A172 (cell line): ENCODE results near the gene PRKAB1. TPM values are rescaled to one million over a fixed set of nuclear protein-coding genes. Genes with fewer than 3 reads are reported as not detected.

Source experiments
- DNase-seq: peaks from one replicate; pipeline ENCODE4 v3.0.0-alpha.2; 2015; ENCODE audit warnings: low spot score
- total RNA-seq: library from RNA; depleted of rRNA; stranded (reverse); fragments of >200 nt; shearing (Covaris generic); gene quantifications from 2 replicates; pipeline ENCODE4 v1.2.3, GENCODE V29; 2014

The PRKAB1 gene
- total RNA-seq, 1 experiment from 2014 or later: 5.4 TPM

DNA sequence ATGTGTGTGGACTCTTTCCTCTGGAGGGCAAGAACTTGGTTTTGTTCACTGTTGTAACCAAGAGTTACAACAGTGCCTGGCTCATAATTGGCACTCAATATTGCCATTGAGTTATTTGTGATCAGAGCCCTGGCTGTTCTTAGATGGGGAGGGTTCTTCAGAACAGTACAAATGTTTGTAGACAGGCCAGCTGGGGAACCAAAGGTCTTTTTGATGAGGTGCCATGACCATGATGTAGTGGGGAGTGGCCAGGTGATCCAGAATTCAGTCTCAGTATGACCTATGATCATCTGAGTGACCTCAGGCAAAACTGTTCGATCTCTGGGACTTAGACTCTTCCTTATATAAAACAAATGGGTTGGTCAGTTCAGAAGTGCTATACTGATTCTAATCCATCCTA, 3.3 kb upstream of the PRKAB1 start:
- no peak for DNase-seq

DNA sequence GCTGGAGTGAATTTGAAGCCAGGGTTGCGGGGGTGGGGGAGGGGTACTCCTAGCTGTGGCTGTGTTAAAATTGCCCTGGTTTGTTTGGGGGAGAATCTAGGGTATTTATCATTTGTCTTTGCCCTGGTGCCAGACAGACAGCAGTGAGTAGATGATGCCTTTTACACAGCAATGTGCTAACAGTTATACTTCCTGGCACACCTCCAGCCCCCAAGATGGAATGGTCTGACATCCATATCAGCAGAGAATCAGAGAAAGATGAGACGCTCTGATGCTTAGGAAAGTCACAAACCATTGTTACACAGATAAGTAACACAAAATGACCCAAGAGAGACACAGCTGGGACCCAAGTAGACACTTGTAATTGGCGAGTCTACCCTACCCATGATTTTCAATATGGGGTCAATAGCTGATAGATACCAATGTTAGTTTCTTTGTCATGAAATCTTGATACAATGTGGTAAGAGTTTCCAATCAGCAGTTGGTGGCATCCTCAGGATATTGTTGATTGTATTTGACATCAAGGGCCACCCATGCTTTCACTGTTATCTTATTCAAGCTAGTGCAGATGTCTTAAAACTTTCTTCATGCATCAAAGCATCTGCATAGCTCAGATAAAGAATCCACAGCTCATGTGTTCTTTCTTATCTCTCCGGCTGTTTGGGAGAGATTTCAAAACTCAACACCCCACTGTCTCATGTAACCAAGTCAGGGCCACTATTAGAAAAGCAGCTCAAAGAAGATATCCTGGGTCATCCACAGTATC, 2.6 kb upstream of the PRKAB1 start:
- DNase-seq: no peak

DNA sequence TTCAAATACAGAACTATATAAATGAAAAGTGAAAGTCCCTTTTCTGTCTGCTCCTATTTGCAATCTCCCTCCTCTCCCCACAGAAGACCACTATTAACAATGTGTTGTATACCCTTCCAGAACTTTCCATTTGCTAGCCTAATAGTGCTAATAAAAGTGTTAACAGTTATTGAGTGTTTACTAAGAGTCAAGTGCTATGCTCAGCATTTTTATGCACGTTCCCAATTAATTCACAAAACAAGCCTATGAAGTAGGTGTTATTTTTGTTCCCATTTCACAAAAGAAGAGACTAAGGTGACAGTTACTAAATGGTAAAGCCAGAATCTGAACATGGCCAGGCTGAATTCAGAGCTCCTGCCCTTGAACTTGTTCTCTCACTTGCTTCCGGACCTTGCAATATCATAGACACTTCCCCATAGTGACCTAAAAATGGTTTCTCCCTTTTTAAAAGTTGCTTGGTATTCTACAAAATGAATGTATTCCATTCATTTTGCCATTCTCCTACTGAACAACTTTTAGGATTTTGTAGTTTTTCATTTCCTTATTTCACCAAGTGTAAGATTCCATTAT, 1.6 kb upstream of the PRKAB1 start:
- DNase-seq: no peak

DNA sequence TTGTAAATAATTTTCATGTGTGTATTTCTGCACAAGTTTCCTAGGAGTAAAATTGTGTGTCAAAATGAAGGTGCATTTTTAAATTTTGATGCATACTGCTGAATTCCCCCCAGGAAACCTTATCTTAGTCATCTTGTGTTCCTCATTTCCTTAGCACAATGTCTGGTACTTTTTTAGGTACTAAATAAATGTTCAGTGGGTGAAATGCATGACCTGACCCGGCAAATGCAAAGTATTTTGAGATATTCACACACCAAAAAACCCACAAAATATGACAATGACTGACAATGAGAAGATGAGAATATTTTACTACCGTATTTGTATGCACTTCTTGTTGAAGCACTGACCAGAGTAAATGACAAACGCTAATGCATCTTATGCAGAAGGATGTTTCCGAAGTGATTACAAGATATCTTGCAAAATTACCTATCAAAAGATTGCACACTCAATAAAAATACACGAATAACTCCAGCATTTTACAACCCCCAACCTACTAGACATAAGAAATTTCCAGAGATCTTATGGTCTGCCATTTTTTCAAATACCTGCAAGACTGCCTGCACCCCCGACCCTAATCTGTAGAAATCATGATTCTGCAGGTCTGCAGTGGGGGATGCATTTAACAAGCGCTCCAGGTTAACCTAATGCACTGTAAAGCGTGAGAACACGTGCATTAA, 895 bp upstream of the PRKAB1 start:
- DNase-seq: no peak

DNA sequence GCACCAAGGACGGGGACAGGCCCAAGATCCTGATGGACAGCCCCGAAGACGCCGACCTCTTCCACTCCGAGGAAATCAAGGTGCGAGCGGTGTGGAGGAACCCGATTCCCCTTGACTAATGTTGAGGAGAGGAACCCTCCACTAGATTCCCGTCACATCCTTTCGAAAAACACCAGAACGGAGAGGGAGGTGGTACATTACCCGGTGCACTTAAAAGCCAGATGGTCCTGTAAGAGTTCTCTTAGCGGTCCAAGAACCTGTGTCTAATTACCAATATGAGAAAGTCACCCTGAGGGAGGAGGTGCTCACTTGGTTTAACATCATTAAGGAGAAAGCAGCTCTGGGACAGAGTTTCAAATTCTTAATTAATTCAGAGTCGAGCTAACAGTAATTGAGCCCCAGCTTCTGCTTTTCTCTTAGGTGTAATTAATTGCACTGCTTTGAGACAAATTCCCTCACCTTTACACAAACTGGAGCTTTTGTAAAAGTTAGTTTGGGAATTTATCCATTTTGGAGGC, 450 bp downstream of the PRKAB1 start:
- DNase-seq: no peak

DNA sequence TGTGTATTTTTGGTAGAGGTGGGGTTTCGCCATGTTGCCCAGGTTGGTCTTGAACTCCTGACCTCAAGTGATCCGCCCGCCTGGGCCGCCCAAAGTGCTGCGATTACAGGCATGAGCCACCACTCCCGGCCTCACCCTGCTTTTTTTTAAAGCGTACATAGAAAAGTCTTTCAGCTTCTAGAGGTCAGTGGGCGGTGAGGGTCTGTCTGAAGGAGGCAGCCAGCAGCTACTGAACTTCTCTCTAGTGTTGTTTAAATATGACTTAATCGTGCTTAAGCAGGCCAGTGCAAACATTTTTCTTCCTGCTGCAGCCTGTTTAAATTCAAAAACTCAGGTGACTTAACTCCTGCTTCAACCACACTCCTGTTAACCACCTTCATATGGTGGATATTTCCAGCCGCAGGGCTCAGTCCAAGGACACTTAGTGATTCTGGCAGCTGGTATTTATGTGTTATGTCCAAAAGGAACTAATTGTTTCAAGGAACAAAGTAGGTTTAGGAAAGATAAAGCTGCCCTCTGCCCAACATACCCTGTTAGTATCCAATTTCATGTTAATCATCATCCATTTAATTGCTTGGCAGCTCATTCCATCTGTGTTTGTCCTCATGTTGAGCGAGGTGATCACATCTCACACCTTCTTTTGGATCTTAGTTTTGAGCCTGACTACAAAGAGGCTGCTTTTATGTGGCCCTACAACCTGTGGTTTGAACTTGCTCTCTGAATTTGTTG, 2.0 kb downstream of the PRKAB1 start:
- no peak for DNase-seq

DNA sequence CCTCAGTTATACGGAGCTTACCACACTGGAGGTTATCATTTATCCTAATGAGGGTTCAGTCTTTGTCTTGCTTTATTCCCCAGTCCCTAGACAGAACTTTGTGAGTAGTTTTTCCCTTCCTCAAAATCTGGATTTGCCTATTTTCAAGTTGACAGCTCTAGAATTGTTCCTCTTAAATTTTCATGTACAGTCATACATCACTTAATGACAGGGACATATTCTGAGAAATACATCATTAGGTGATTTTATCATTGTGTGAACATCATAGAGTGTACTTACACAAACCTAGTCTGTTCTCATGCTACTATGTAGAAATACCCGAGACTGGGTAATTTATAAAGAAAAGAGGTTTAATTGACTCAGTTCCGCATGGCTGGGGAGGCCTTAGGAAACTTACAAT, 3.1 kb downstream of the PRKAB1 start:
- DNase-seq: no peak

DNA sequence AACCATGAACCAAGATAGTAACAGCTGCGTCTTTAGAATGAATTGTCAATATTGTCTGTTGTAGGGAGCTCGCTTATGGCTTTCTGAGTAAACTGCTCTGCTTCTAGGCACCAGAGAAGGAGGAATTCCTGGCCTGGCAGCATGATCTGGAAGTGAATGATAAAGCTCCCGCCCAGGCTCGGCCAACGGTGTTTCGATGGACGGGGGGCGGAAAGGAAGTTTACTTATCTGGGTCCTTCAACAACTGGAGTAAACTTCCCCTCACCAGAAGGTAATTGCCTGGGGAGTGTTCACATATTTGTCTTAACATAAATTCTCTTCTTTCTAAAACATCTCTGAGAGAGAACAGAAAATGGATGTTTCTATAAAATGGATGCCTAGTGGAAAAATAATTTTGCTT, 4.3 kb downstream of the PRKAB1 start:
- DNase-seq: no peak

DNA sequence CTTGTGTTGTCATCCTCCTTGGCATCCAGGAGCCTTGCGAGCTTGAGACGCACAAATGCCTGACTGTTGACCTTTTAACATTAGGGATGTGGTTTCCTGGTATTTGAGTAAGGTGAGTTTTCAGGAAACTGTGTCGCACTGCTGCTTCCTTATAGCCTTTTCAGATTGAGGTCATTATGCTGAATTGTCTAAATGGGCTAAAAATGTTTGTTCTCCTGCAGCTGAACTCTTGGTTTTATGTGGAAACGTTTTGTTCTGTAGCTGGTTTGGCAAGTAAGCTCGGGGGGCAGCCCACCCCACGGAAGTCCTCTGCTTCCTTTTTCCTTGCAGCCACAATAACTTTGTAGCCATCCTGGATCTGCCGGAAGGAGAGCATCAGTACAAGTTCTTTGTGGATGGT, 5.7 kb downstream of the PRKAB1 start:
- no peak for DNase-seq

DNA sequence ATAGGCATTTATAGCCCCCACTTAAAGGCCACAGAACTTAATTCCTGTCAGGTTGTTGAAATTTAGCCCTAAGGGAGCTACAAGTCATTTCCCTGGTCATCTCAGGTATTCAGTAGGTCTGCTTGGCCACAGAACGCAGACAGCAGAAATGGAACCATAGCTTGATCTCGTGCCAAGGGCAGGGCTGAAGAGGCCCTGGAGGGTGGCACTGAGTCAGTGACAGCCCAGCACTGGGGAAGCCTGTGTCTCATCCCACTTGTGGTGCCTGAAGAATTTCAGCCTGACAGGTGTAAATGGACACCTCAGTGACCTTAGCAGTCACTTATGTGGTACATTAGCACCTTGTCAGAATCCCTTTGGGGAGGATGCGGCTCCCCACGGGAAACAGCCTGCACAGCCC, 6.6 kb downstream of the PRKAB1 start:
- DNase-seq: no peak

DNA sequence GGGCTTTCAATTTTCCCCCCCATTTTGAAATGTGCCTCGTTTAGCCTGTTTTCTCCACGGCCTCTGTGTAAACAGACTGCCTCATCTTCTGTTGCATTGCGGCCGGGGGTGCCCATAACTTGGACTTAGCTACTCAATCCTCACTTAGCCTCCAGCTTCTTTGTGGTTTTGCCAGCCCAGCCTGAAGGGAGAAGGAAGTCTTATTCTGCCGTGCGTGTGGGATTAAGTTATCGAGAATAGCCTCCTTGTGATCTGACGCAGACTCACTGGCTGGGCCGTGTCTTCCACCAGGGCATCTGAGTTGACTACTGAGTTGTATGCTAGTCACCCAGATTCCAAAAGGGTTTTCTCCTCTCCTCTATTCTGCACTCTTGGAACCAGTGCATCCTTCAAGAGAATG, 8.1 kb downstream of the PRKAB1 start:
- no peak for DNase-seq

DNA sequence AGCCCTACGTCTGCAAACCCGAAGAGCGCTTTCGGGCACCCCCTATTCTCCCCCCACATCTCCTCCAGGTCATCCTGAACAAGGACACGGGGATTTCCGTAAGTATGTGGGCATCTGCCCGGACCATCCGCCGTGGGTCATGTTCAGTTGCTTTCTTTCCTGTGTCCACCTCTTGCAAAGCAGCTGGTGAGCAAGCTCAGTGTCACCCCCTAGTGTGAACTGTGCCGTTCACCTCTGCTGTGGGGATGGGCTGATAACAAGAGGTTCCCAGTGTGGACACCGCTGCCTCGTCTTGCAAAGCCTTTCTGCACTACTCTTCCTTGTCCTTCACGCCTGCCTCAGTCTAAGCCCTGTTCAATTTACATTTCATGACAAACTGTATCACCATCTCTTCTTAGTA, 8.6 kb downstream of the PRKAB1 start:
- DNase-seq: no peak

DNA sequence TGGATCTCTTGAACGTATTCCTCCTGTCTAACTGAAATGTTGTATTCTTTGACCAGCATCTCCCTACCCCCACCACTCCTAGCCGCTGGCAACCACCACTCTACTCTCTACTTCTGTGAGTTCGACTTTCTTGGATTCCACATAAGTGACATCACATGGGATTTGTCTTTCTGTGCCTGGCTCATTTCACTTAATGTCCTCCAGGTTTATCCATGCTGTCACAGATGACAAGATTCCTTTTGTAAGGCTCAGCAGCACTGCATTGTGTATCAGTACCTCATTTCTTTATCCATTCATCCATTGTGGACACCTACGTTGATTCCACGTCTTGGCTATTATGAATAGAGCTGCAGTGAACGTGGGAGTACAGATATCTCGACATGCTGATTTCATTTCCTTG, 10.5 kb downstream of the PRKAB1 start:
- DNase-seq: no peak

DNA sequence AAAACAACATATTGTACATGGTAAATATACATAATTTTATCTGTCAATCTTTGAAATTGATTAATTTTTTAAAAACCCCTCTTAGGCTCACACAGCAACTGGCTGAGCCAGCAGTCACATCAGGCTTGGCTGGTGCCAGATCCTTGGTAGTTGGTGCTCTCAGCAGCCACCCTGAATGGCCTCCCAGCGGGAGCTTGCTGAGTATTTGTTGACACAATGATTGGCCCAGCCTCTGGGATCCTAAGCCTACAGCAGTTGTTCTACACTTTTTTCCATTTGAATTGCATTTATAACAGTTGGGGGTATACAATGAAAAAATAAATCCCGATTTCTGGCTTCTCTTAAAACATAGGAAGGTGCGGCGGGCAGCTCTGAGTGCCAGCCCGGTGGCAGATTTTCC, 11.1 kb downstream of the PRKAB1 start:
- no peak for DNase-seq

DNA sequence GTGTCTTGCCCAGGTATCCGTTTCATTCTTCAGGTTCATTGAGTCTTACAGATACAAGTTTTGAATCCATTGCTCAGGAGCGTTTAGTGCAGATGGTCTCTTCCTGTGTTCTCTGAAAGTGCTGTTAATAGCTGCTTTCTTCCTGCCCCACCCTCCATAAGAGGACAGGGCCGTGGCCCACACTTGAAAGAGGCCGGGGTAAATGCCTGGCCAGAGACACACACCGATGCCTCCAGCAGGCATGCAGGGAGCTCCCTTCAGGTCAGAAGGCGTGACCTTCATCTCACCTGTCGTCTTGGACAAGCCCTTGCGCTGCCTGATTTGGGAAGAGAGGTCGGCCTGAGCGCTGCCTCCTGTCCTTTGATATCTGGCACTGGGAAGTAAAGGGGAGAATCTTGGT, 11.6 kb downstream of the PRKAB1 start:
- DNase-seq: no peak

DNA sequence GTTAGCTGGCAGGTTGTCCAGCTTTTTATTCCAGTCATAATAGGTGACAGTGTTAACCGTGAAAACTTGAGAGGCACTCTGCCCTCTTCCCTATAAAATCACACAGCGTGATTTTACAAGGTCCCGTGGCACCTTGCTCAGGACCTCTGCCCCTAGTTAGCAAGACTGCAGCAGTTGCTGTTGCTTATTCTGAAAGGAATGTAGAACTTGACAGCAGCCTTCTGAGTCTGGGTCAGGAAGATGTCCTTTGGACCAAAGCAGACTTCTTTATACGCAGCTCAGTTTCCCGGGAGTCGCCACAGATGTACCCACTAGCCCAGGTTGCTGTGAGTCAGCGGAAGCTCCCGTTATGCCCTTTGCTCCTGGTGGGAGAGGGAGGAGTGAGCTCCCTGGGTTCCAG, 13.2 kb downstream of the PRKAB1 start:
- DNase-seq: no peak

DNA sequence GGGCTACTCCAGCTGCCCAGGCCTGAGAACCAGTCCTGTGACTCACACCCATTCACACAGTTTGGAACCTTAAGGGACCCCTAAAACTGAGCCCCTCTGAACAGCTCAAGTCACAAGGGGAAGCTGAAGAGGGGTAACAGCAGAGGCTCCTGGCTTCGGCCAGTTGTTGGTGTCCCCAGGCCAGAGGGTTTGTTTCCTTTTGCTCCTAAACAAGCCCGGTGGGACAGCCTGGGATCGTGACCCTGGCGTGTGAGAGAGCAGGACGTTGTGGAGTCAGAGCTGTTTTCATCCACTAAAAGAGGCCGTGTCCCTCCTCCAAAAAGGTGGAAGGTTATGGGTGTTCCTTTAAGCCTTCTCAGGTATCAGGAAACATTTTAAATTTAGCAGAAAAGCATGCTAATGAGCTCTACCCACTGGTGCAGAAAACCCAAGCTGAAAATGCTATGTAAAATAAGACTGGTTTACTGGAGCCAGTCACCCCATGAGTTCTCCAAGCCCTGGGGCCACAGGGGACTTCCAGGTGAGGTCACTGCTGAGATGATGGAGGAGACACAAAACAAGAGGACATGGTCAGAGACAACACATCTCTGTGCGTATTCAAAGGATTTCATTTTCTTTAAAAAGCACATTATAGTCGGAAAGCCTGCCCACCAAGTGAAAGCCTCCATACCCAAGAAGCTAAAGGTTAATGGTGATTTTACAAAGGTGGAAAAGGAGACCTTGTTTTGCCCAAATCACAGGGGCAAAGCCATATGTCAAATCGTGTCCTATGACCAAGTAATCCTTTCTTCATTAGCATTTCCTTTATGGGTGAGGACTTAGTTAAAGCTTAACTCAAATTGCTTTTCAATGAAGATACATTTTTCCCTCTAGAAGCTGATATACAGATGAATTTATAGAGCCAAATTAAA, 14.1 kb downstream of the PRKAB1 start:
- DNase-seq: no peak

DNA sequence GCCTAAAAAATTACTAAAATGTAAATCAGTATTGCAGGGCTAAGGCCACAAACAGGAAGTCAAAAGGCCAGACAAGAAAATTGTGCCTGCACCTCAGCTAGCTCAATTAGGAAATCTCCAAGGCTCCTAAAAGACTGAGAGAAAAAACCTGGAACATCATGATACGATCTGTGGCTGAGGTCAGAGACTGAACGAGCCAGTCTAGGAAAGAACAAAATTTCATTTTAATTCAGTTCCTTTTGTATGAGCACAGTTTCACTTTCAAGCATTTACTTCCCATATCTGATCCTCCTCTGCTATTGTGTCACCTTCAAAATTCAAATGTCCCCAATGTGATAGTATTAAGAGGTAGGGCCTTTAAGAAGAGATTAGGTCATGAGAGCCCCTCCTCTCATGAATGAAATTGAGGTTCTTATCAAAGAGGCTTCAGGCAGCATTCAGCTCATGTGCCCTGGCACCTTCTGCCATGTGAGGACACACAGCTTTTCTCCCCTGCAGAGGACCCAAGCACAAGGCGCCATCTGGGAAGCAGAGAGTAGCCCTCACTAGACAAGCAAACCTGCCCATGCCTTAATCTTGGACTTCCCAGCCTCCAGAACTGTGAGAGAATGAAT, 14.8 kb downstream of the PRKAB1 start:
- DNase-seq: no peak

DNA sequence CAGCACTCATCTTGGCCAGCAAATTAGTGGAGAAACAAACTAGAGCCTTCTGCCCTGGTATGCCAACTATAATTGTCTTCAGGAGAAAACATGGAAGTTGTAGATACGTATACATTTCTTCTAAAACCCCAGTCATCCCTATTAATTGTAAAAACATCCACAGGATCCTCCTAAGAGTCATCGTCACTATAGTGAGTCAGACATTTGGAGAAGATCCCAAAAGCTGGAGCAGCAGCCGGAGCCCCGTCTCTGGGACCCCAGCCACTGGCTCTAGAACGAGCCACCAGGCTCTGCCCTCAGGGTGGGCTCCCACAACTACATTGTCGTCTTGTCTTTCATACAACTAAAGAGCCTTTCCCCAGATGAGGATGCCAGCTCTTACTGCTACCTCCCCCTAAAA, 15.5 kb downstream of the PRKAB1 start:
- DNase-seq: peak; percentile 22

DNA sequence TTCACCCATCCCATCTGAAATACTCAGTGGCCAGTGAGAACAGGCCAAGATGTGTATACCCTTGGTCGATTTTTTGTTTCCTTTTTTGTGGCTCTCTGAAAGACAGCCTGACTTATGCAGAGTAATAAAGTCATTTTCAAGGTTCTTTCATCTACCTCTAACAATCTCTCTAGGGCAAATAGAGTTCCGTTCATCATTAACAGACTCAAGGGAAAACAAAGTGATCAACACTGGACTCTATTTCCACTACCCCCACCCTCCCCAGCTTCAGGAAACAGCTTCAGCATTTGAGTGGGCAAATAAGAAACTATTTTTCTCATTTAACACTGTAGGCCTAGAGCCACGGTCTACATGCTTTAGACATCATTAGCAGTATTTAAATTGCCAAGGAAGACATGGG, 15.9 kb downstream of the PRKAB1 start:
- no peak for DNase-seq
